SK-N-SH (cell line): ENCODE results near the gene VASN. TPM values are rescaled to one million over a fixed set of nuclear protein-coding genes. Genes with fewer than 3 reads are reported as not detected.

Experiments
- CTCF ChIA-PET: fragments of 300-600, 350-600 bp; formaldehyde crosslinking; extraction: SDS; loops from one replicate; lab custom pipeline; 2021; lab: Yijun Ruan, JAX
- POLR2A ChIA-PET: fragments of 350-600 bp; sonication (Branson Sonifier 250); formaldehyde crosslinking; extraction: SDS; loops from one replicate; lab custom pipeline; 2020; ENCODE audit warnings: antibody characterized with exemption, inconsistent platforms; lab: Yijun Ruan, JAX
- DNase-seq: peaks from one replicate; pipeline ENCODE4 v3.0.0; 2012
- H2AFZ ChIP-seq: fragments of 200-600 bp; sonication (generic); 2 replicates; pipeline ENCODE4 v1.8.1; 2016; ENCODE audit warnings: antibody characterized with exemption, mild to moderate bottlenecking, low read depth
- H3F3A ChIP-seq: fragments of 200-600 bp; sonication (generic); replicated peaks from 2 replicates; pipeline ENCODE3; 2016; ENCODE audit warnings: antibody characterized with exemption, mild to moderate bottlenecking; ENCODE audit not compliant: insufficient read depth
- H3K27ac ChIP-seq, 2 experiments: fragments of 200-500 bp in 1 of 2; fragments of 200-600 bp in 1 of 2; sonication (Bioruptor generic) in 1 of 2; sonication (generic), shearing (Covaris generic) in 1 of 2; 2 replicates each; pipeline versions ENCODE4 v1.5.1 to v1.6.1; 2014 to 2016; ENCODE audit warnings: low read depth in 2 of 2, inconsistent platforms in 1 of 2, low read length in 1 of 2, mild to moderate bottlenecking in 1 of 2, mixed read lengths in 1 of 2
- H3K27me3 ChIP-seq: fragments of 200-600 bp; sonication (generic), shearing (Covaris generic); 2 replicates; pipeline ENCODE4 v1.6.1; 2016; ENCODE audit warnings: mixed run types; ENCODE audit not compliant: insufficient read depth
- H3K36me3 ChIP-seq, 2 experiments: fragments of 200-500 bp in 1 of 2; fragments of 200-600 bp in 1 of 2; sonication (Bioruptor generic) in 1 of 2; sonication (generic) in 1 of 2; replicated peaks in 1 of 2; 2 replicates each; pipeline versions ENCODE3 to v1.5.1; 2014 to 2016; ENCODE audit warnings: low read length in 1 of 2, mild to moderate bottlenecking in 1 of 2; ENCODE audit not compliant: insufficient read depth in 2 of 2, control insufficient read depth in 1 of 2
- H3K4me1 ChIP-seq, 2 experiments: fragments of 200-500 bp in 1 of 2; fragments of 200-600 bp in 1 of 2; sonication (Bioruptor generic) in 1 of 2; sonication (generic), shearing (Covaris generic) in 1 of 2; 2 replicates each; pipeline versions ENCODE4 v1.5.1 to v1.6.1; 2014 to 2016; ENCODE audit warnings: low read depth in 1 of 2, low read length in 1 of 2, mixed run types in 1 of 2; ENCODE audit not compliant: insufficient read depth in 2 of 2, control insufficient read depth in 1 of 2
- H3K4me2 ChIP-seq: fragments of 200-600 bp; sonication (generic), shearing (Covaris generic); 2 replicates; pipeline ENCODE4 v1.6.1; 2017; ENCODE audit warnings: mixed run types
- H3K4me3 ChIP-seq, 2 experiments: fragments of 200-500 bp in 1 of 2; fragments of 200-600 bp in 1 of 2; sonication (Bioruptor generic) in 1 of 2; sonication (generic), shearing (Covaris generic) in 1 of 2; 2 replicates each; pipeline versions ENCODE4 v1.5.1 to v1.8.1; 2014 to 2016; ENCODE audit warnings: low read depth in 2 of 2, inconsistent platforms in 1 of 2, low read length in 1 of 2, mild to moderate bottlenecking in 1 of 2, mixed read lengths in 1 of 2, moderate library complexity in 1 of 2
- H3K79me2 ChIP-seq: fragments of 200-600 bp; sonication (generic); 2 replicates; pipeline ENCODE4 v1.8.1; 2017; ENCODE audit warnings: mild to moderate bottlenecking; ENCODE audit not compliant: insufficient read depth
- H3K9ac ChIP-seq: fragments of 200-600 bp; sonication (generic); 2 replicates; pipeline ENCODE4 v1.6.1; 2017; ENCODE audit warnings: mixed run types
- H3K9me2 ChIP-seq: fragments of 200-600 bp; sonication (generic); 2 replicates; pipeline ENCODE4 v1.6.1; 2017; ENCODE audit warnings: mixed run types
- H3K9me3 ChIP-seq: fragments of 200-600 bp; sonication (generic); 2 replicates; pipeline ENCODE4 v1.6.1; 2017; ENCODE audit warnings: mixed run types, mild to moderate bottlenecking, moderate library complexity
- H4K20me1 ChIP-seq: fragments of 200-600 bp; sonication (generic); 2 replicates; pipeline ENCODE4 v1.6.1; 2017; ENCODE audit warnings: mild to moderate bottlenecking, mixed run types; ENCODE audit not compliant: insufficient read depth
- CHD2 ChIP-seq: fragments of 150-350 bp; IDR thresholded peaks from 2 replicates; pipeline ENCODE4 v1.6.1; 2018; ENCODE audit warnings: low read length; ENCODE audit not compliant: partially characterized antibody
- ELF1 ChIP-seq: IDR thresholded peaks from 2 replicates; pipeline ENCODE4 v1.4.0; 2012
- GABPA ChIP-seq: IDR thresholded peaks from 2 replicates; pipeline ENCODE4 v1.4.0; 2012; ENCODE audit warnings: low read depth, mild to moderate bottlenecking
- GATA2 ChIP-seq: sonication (generic); formaldehyde crosslinking; IDR thresholded peaks from 2 replicates; pipeline ENCODE4 v1.5.0; 2020; ENCODE audit warnings: mild to moderate bottlenecking, missing genetic modification reagents
- JUND ChIP-seq: IDR thresholded peaks from 2 replicates; pipeline ENCODE4 v1.4.0; 2012
- MAX ChIP-seq: IDR thresholded peaks from 2 replicates; pipeline ENCODE4 v1.4.0; 2012; ENCODE audit warnings: low read depth
- MEF2A ChIP-seq: IDR thresholded peaks from 2 replicates; pipeline ENCODE4 v1.4.0; 2012; ENCODE audit warnings: low read depth, borderline replicate concordance
- MXI1 ChIP-seq: IDR thresholded peaks from 2 replicates; pipeline ENCODE4 v1.6.1; 2012; ENCODE audit warnings: mild to moderate bottlenecking, low read depth, low read length, improper control_type of control experiment
- NRF1 ChIP-seq: IDR thresholded peaks from 2 replicates; pipeline ENCODE4 v1.6.1; 2012; ENCODE audit warnings: low read depth, mild to moderate bottlenecking, low read length
- PBX3 ChIP-seq: IDR thresholded peaks from 2 replicates; pipeline ENCODE4; 2012
- RAD21 ChIP-seq: IDR thresholded peaks from 2 replicates; pipeline ENCODE4 v1.6.1; 2012; ENCODE audit warnings: mild to moderate bottlenecking, low read length
- RCOR1 ChIP-seq: fragments of 150-350 bp; IDR thresholded peaks from 2 replicates; pipeline ENCODE4 v1.6.1; 2017; ENCODE audit warnings: antibody characterized with exemption, low read length
- RXRA ChIP-seq: IDR thresholded peaks from 2 replicates; pipeline ENCODE4 v1.4.0; 2012; ENCODE audit warnings: low read depth, mild to moderate bottlenecking, borderline replicate concordance
- SIN3A ChIP-seq: IDR thresholded peaks from 2 replicates; pipeline ENCODE4 v1.6.1; 2012; ENCODE audit warnings: low read depth, mild to moderate bottlenecking, low read length, moderate library complexity, borderline replicate concordance
- SMC3 ChIP-seq: IDR thresholded peaks from 2 replicates; pipeline ENCODE4 v1.6.1; 2012; ENCODE audit warnings: low read depth, low read length, improper control_type of control experiment
- TAF1 ChIP-seq: IDR thresholded peaks from 2 replicates; pipeline ENCODE4 v1.6.1; 2012; ENCODE audit warnings: low read depth, mild to moderate bottlenecking, low read length, moderate library complexity, borderline replicate concordance
- USF1 ChIP-seq: IDR thresholded peaks from 2 replicates; pipeline ENCODE4 v1.4.0; 2012; ENCODE audit warnings: low read depth, borderline replicate concordance
- YY1 ChIP-seq: IDR thresholded peaks from 2 replicates; pipeline ENCODE4 v1.4.0; 2012; ENCODE audit warnings: low read depth, mild to moderate bottlenecking
- ZBTB33 ChIP-seq: IDR thresholded peaks from 2 replicates; pipeline ENCODE4 v1.4.0; 2012; ENCODE audit warnings: low read depth, borderline replicate concordance
- WGBS: methylation state at CpG from one replicate; pipeline ENCODE4 v1.1.6; 2017; ENCODE audit warnings: low lambda C conversion rate; 5-methylcytosine and 5-hydroxymethylcytosine counted together
- polyA plus RNA-seq, 3 experiments: library from polyadenylated mRNA; depleted of rRNA; stranded (reverse); fragments of >200 nt; gene quantifications; 2 replicates each; pipeline ENCODE4 v1.2.3, GENCODE V29; 2012

The VASN gene
- polyA plus RNA-seq, 1 of the 3 experiments (the other 2 are of a cell fraction) = 37.4 TPM

- Histone ChIP-seq H3F3A (peaks cover 7% of the 10 kb centered on the region), H3K4me1 (peaks cover 0 to 11% of the 10 kb centered on the region in 2 experiments; a peak in 1 of 4 replicates), H3K9me2 (no peaks in the 10 kb centered on the region), H3K9me3 (no peaks in the 10 kb centered on the region), H4K20me1 (no peaks in the 10 kb centered on the region), H3K27me3 (no peaks in the 10 kb centered on the region), H3K27ac (peak overlapping the region in 1 of 2 experiments; percentile 31; a peak in 2 of 4 replicates), H3K4me3 (no peak overlapping the region), H3K36me3 (no peaks in the 10 kb centered on the region), H3K79me2 (no peaks in the 10 kb centered on the region), H2AFZ (no peak overlapping the region), H3K9ac (no peak overlapping the region), H3K4me2 (no peak overlapping the region)
- CTCF ChIA-PET = interaction anchor here (0.7 to 9.3 kb wide), 12 partner anchors 14 to 147 kb away, joined by 3 to 558 read pairs (median 39); partner anchors contain the start of genes CORO7, PAM16 and VASN
- no peak for DNase-seq
- no peak for TF ChIP-seq YY1
- no peak for TF ChIP-seq RAD21
- no peak for TF ChIP-seq TAF1
- TF ChIP-seq GABPA = no peak
- no peak for TF ChIP-seq SIN3A
- TF ChIP-seq MAX = no peak
- no peak for TF ChIP-seq SMC3
- no peak for TF ChIP-seq USF1
- no peak for TF ChIP-seq RXRA
- no peak for TF ChIP-seq NRF1
- TF ChIP-seq MEF2A = no peak
- TF ChIP-seq ZBTB33 = no peak
- no peak for TF ChIP-seq CHD2
- TF ChIP-seq ELF1 = no peak
- TF ChIP-seq JUND = no peak
- POLR2A ChIA-PET = interaction anchor here (0.6 kb wide), 1 partner anchor 88 kb away, joined by 3 read pairs; no protein-coding TSS in a partner anchor
- WGBS = 95% methylated on average over 12 of the region's 12 CpGs
These were observed 29.4 kb downstream of the VASN start for GRCh38 chr16:4401094-4401501.

- Histone ChIP-seq H3K9me3 (no peaks in the 10 kb centered on the region), H3K9ac (no peak overlapping the region), H3K4me2 (no peak overlapping the region), H2AFZ (no peak overlapping the region), H3K79me2 (no peaks in the 10 kb centered on the region), H3K27ac (peak overlapping the region in 1 of 2 experiments; percentile 31; a peak in 2 of 4 replicates), H3F3A (peaks cover 7% of the 10 kb centered on the region), H3K27me3 (no peaks in the 10 kb centered on the region), H3K9me2 (no peaks in the 10 kb centered on the region), H3K36me3 (no peaks in the 10 kb centered on the region), H3K4me3 (no peak overlapping the region), H3K4me1 (peaks cover 0 to 11% of the 10 kb centered on the region in 2 experiments; a peak in 1 of 4 replicates), H4K20me1 (no peaks in the 10 kb centered on the region)
- TF ChIP-seq GATA2 (CRISPR knock-in tag) (peak; percentile 78), RCOR1 (0 out of 2 replicates have a peak, but pooled peaks have one; percentile 13), CHD2 (no peak), MXI1 (peak; percentile 61; the same call in 1 of the 2 replicates), RAD21 (peak; percentile 67), PBX3 (no peak), SMC3 (peak; percentile 47; the same call in 1 of the 2 replicates)
- DNase-seq = peak; percentile 69
- POLR2A ChIA-PET = interaction anchor here (0.6 kb wide), 1 partner anchor 88 kb away, joined by 3 read pairs; no protein-coding TSS in a partner anchor
- CTCF ChIA-PET = interaction anchor here (0.8 to 9.3 kb wide), 27 partner anchors 14 to 338 kb away, joined by 3 to 558 read pairs (median 11); partner anchors contain the start of genes CORO7, GLIS2, PAM16 and VASN
- WGBS = 94% methylated on average over 12 of the region's 12 CpGs
These were observed 29.9 kb downstream of the VASN start for GRCh38 chr16:4401510-4401909.
